Trophoblast cell (in vitro differentiated cells and primary cell): Measurements from ENCODE around the gene HOXB1.

Experiments
- DNase-seq, 2 donors: peaks; one replicate each; pipeline ENCODE4 v3.0.0-alpha.2; 2016
- H2AFZ ChIP-seq: 2 replicates; pipeline ENCODE4 v1.6.1; 2013; ENCODE audit warnings: low read length, moderate library complexity, mild to moderate bottlenecking; ENCODE audit not compliant: insufficient read depth, poor library complexity
- H2AK5ac ChIP-seq: 2 replicates; pipeline ENCODE4 v1.6.1; 2013; ENCODE audit warnings: mild to moderate bottlenecking, low read length
- H2BK120ac ChIP-seq: 2 replicates; pipeline ENCODE4 v1.6.1; 2013; ENCODE audit warnings: low read length, mild to moderate bottlenecking, moderate library complexity; ENCODE audit not compliant: insufficient read depth, poor library complexity
- H2BK12ac ChIP-seq: 2 replicates; pipeline ENCODE4 v1.6.1; 2013; ENCODE audit warnings: mild to moderate bottlenecking, low read length, moderate library complexity
- H2BK5ac ChIP-seq: 2 replicates; pipeline ENCODE4 v1.6.1; 2013; ENCODE audit warnings: low read length, low read depth, moderate library complexity, mild to moderate bottlenecking; ENCODE audit not compliant: poor library complexity
- H3K14ac ChIP-seq: 2 replicates; pipeline ENCODE4 v1.6.1; 2013; ENCODE audit warnings: mild to moderate bottlenecking, low read length
- H3K18ac ChIP-seq: 2 replicates; pipeline ENCODE4 v1.6.1; 2013; ENCODE audit warnings: mild to moderate bottlenecking, low read length
- H3K23ac ChIP-seq: 2 replicates; pipeline ENCODE4 v1.6.1; 2013; ENCODE audit warnings: low read length
- H3K27ac ChIP-seq: 2 replicates; pipeline ENCODE4 v1.5.1; 2013; ENCODE audit warnings: low read depth, mild to moderate bottlenecking, inconsistent platforms, low read length, moderate library complexity
- H3K27me3 ChIP-seq: 2 replicates; pipeline ENCODE4 v1.6.1; 2013; ENCODE audit warnings: inconsistent platforms, mild to moderate bottlenecking, low read length, moderate library complexity; ENCODE audit not compliant: insufficient read depth
- H3K36me3 ChIP-seq, 2 experiments: 1 replicate in 1 of 2; 2 replicates in 1 of 2; pipeline ENCODE4 v1.6.1; 2013; ENCODE audit warnings: low read length in 2 of 2, mild to moderate bottlenecking in 2 of 2, moderate library complexity in 1 of 2; ENCODE audit not compliant: insufficient read depth in 2 of 2, control insufficient read depth in 1 of 2
- H3K4ac ChIP-seq: 2 replicates; pipeline ENCODE4 v1.6.1; 2013; ENCODE audit warnings: low read depth, mild to moderate bottlenecking, low read length, moderate library complexity
- H3K4me1 ChIP-seq, 2 experiments: 1 replicate in 1 of 2; 2 replicates in 1 of 2; pipeline ENCODE4 v1.6.1; 2013; ENCODE audit warnings: low read length in 2 of 2, mild to moderate bottlenecking in 2 of 2, moderate library complexity in 1 of 2; ENCODE audit not compliant: insufficient read depth in 2 of 2, control insufficient read depth in 1 of 2
- H3K4me2 ChIP-seq: 2 replicates; pipeline ENCODE4 v1.6.1; 2013; ENCODE audit warnings: inconsistent platforms, mild to moderate bottlenecking, low read length, moderate library complexity
- H3K4me3 ChIP-seq: 2 replicates; pipeline ENCODE4 v1.5.1; 2013; ENCODE audit warnings: mild to moderate bottlenecking, low read depth, low read length, inconsistent platforms
- H3K79me1 ChIP-seq: one replicate; pipeline ENCODE4 v1.6.1; 2013; ENCODE audit warnings: low read length
- H3K79me2 ChIP-seq: 2 replicates; pipeline ENCODE4 v1.6.1; 2013; ENCODE audit warnings: low read length, mild to moderate bottlenecking; ENCODE audit not compliant: control insufficient read depth, insufficient read depth, poor library complexity
- H3K9ac ChIP-seq: 2 replicates; pipeline ENCODE4 v1.6.1; 2013; ENCODE audit warnings: mild to moderate bottlenecking, low read length
- H3K9me3 ChIP-seq: 2 replicates; pipeline ENCODE4 v1.6.1; 2013; ENCODE audit warnings: low read depth, mild to moderate bottlenecking, control low read depth, inconsistent platforms, low read length; ENCODE audit not compliant: insufficient read depth
- H4K12ac ChIP-seq: 2 replicates; pipeline ENCODE4 v1.6.1; 2013; ENCODE audit warnings: low read depth, mild to moderate bottlenecking, low read length, moderate library complexity
- H4K8ac ChIP-seq: 2 replicates; pipeline ENCODE4 v1.6.1; 2013; ENCODE audit warnings: low read depth, mild to moderate bottlenecking, low read length, moderate library complexity
- H4K91ac ChIP-seq: one replicate; pipeline ENCODE4 v1.6.1; 2013; ENCODE audit warnings: low read depth, mild to moderate bottlenecking, low read length, moderate library complexity
- WGBS: extraction: QIAGEN DNeasy Blood & Tissue Kit; methylation state at CpG from one replicate; pipeline ENCODE4 v1.1.7; 2013; ENCODE audit warnings: missing lambda C conversion rate; ENCODE audit not compliant: insufficient read length, insufficient coverage; ENCODE audit errors: extremely low coverage; 5-methylcytosine and 5-hydroxymethylcytosine counted together

The HOXB1 gene

DNA sequence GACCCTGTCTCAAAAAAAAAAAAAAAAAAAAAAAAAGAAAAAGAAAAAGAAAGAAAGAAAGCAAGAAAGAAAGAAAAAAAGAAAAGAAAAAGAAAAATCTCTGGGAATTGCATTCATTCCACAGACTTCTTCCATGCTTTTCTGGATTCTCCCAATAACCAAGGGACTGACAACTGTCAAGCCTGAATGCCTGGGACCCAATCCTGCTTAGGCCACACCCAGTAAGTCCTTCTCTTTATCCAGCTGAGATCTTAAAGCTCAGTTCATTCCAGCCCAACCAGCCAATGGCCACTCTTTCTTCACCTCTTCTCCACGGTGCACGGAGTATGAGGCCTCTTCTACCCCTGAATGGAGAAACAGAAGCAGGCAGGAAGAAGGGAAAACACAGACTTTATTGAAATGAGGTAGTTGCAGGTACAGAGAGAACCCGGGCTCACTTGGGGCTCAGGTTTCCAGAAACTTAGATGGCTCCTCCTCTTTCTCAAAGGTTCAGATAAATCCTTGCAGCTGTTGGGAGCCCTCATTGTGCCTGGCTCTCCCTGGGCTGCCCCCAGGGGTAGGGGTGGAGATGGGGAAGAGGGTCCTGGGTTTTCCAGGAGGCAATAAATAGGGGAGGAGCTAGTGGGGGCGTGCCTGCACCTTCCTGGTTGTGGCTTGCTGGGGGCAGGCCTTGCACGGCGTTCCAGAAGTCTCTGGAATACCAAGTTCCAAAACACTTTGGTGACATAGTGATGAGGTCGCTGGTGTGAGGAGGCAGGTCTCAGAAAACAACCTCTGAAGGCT is 2.5 kb downstream of the HOXB1 start:
- peaks cover 28 to 36% of the 10 kb centered on the region in 2 experiments for H3K4me1 ChIP-seq
- H3K18ac ChIP-seq: no peak overlapping the region
- H2BK12ac ChIP-seq: peak overlapping the region; percentile 1
- peak overlapping the region; percentile 23 for H2BK120ac ChIP-seq
- peak overlapping the region; percentile 18 for H2BK5ac ChIP-seq
- no peaks in the 10 kb centered on the region for H3K9me3 ChIP-seq
- peak overlapping the region; percentile 34 for H4K91ac ChIP-seq
- no peaks in the 10 kb centered on the region for H3K79me2 ChIP-seq
- no peak overlapping the region for H4K12ac ChIP-seq
- H3K36me3 ChIP-seq: no peaks in the 10 kb centered on the region
- no peaks in the 10 kb centered on the region for H3K27me3 ChIP-seq
- no CpG with 5 or more reads among the region's 7 CpGs for WGBS
- H3K4me3 ChIP-seq: no peak overlapping the region
- peak overlapping the region; percentile 43 for H3K4me2 ChIP-seq
- no peak overlapping the region for H2AK5ac ChIP-seq
- H3K9ac ChIP-seq: no peak overlapping the region
- no peak overlapping the region for H3K4ac ChIP-seq
- no peak for DNase-seq
- peaks cover 29% of the 10 kb centered on the region for H3K79me1 ChIP-seq
- no peak overlapping the region for H3K14ac ChIP-seq
- H2AFZ ChIP-seq: no peak overlapping the region
- peak overlapping the region; percentile 79 for H3K27ac ChIP-seq
- H4K8ac ChIP-seq: no peak overlapping the region
- no peak overlapping the region for H3K23ac ChIP-seq

DNA sequence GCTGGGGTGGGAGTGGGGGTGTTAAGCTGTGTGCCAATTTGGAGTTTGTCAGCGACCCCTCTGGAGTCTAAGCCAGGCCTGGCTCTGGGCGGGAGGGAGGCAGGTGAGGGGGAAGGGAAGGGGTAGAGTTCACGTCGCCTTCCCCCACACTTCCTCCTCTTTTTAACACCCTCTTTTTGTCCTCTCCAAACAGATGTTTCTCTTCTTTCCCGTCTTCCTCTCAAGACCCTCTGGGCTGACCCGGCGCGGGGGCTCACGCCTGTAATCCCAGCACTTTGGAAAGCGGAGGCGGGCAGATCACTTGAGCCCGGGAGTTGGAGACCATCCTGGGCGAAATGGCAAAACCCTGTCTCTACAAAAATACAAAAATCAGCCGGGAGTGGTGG is 3.3 kb downstream of the HOXB1 start:
- WGBS: no CpG with 5 or more reads among the region's 14 CpGs
- Histone ChIP-seq H3K14ac (peak overlapping the region; percentile 63), H3K9me3 (no peaks in the 10 kb centered on the region), H2AK5ac (no peak overlapping the region), H3K36me3 (no peaks in the 10 kb centered on the region), H2BK120ac (peak overlapping the region; percentile 67), H3K27me3 (no peaks in the 10 kb centered on the region), H4K12ac (peak overlapping the region; percentile 14), H3K18ac (peak overlapping the region; percentile 35), H3K79me2 (no peaks in the 10 kb centered on the region), H3K4me3 (no peak overlapping the region), H4K91ac (peak overlapping the region; percentile 91), H3K9ac (no peak overlapping the region), H3K4me2 (peak overlapping the region; percentile 46), H3K4me1 (peaks cover 28 to 35% of the 10 kb centered on the region in 2 experiments), H3K4ac (peak overlapping the region; percentile 26), H3K27ac (peak overlapping the region; percentile 73), H4K8ac (peak overlapping the region; percentile 78), H2BK12ac (peak overlapping the region; percentile 94), H2BK5ac (peak overlapping the region; percentile 68), H3K23ac (no peak overlapping the region), H3K79me1 (peaks cover 29% of the 10 kb centered on the region), H2AFZ (no peak overlapping the region)
- no peak for DNase-seq

DNA sequence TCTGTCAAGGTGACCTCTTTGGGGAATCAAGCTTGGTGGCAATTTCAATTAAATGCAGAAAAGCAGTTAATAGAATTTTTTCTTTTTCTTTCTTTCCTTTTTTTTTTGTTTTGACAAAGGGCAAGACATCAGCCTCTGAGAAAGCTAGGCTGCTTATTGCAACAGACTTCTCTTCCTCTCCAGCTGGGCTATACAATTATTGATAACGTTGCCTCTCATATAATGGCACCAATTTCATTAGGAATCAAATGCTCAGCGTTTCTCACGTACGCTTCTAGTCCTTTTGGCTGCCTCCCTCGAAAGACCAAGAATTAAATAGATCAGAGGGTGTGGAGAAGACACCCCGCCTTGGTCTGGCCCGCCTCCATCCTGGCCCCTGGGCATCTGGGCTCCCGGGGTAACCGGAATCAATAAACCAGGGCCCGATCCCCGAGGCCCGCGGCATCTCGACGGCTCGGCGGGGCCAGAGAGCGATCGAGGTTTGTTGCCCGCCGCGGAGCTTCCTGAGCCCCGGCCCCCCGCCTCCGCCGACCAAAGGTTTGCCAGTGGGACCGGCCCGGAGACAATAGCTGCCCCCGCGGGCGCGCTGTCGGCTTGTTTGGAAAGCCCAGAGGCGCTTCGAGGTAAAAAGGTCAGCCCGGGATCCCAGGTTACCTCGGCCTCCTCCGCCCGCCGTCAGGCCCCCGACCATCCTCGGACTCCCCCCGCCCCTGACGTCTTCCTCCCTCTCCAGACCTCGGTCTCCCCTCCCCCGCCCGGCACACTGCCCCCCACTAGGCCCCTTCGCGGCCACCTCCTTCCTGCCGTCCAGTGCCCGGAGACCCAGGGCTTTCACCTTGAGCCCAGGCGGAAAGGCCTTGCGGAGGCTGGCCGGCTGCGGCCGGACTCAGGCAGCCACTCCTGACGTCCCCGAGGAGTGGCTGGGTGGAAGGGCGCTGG is 3.9 kb downstream of the HOXB1 start:
- Histone ChIP-seq H3K14ac (peak overlapping the region; percentile 63), H2AFZ (peak overlapping the region; percentile 64), H3K4me1 (peaks cover 31 to 39% of the 10 kb centered on the region in 2 experiments), H3K36me3 (no peaks in the 10 kb centered on the region), H4K8ac (peak overlapping the region; percentile 87), H4K91ac (peak overlapping the region; percentile 91), H2BK12ac (peak overlapping the region; percentile 94), H3K79me2 (no peaks in the 10 kb centered on the region), H4K12ac (peak overlapping the region; percentile 48), H3K18ac (peak overlapping the region; percentile 62), H3K23ac (no peak overlapping the region), H2BK120ac (peak overlapping the region; percentile 68), H3K9ac (no peak overlapping the region), H3K79me1 (peaks cover 29% of the 10 kb centered on the region), H2AK5ac (no peak overlapping the region), H3K4me3 (no peak overlapping the region), H3K27ac (peak overlapping the region; percentile 73), H2BK5ac (peak overlapping the region; percentile 68), H3K4me2 (peak overlapping the region; percentile 46), H3K27me3 (no peaks in the 10 kb centered on the region), H3K9me3 (no peaks in the 10 kb centered on the region), H3K4ac (peak overlapping the region; percentile 59)
- no peak for DNase-seq
- no CpG with 5 or more reads among the region's 59 CpGs for WGBS

DNA sequence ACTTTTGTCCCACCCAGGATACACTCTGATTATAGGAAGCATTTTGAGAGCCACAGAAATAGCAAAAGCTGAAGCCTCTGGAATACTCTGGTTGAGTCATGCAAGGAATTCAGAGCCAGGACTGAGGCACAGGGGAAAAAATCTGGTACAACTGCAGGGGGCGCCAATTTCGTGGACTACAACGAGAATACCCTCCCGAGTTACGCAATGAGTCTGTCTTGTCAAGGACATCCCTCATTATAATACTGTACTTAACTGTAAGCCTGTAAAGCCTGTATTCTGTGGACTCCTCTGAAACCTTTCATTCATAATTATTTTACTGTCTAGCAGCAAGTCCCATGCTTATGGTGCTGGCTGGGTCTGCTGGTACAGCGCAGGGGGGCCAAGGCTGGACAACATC is 7.8 kb downstream of the HOXB1 start:
- Histone ChIP-seq H3K36me3 (no peaks in the 10 kb centered on the region), H2BK12ac (no peak overlapping the region), H2BK5ac (no peak overlapping the region), H3K27me3 (no peaks in the 10 kb centered on the region), H3K4ac (no peak overlapping the region), H3K9ac (no peak overlapping the region), H3K79me1 (peaks cover 12% of the 10 kb centered on the region), H4K12ac (no peak overlapping the region), H3K27ac (no peak overlapping the region), H2AFZ (no peak overlapping the region), H4K8ac (no peak overlapping the region), H3K4me3 (no peak overlapping the region), H3K14ac (no peak overlapping the region), H2AK5ac (no peak overlapping the region), H3K9me3 (no peaks in the 10 kb centered on the region), H3K79me2 (no peaks in the 10 kb centered on the region), H2BK120ac (no peak overlapping the region), H3K4me2 (no peak overlapping the region), H4K91ac (no peak overlapping the region), H3K23ac (no peak overlapping the region), H3K4me1 (peaks cover 13 to 19% of the 10 kb centered on the region in 2 experiments), H3K18ac (no peak overlapping the region)
- DNase-seq: no peak
- no CpG with 5 or more reads among the region's 6 CpGs for WGBS
